Measurements from ENCODE around the gene CRYBB1.

CRYBB1 gene

DNA sequence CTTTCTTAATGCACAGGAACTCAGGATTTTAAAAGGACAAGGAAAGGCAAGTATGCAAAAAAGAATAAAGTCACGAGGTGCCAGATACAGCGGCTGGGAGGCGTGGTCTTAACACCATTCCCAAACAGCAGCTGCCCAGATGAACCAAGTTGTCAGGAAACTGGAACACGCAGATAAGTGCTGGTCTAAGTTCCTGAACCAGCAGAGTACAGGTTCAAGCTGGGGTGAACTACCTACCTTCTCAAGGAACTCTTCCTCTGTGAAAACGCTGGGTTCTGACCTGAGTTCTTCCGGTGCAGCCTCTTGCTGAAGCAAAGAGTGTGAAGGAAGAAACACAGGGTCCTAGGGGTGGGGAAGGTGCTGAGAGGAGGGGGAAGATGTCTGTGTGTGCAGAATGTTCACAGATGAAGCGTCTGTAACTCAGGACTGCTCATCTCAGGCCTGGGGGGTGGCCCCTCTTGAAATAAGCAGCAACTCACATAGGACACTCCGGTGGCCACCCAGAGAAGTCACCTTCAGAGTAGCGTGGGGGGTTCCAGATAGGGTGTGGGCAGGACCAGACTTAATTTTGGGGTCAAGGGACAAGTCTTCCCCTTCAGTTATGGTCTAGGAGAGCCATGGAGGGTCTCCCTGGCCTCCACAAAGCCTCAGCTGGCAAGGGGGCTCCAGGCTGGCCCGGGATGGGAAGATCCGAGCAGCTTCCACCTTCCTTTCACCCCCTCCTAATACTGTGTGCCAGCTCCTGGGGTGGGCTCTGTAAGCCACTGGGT, 31.1 kb downstream of the CRYBB1 start:
- Histone ChIP-seq H3K9me2 (replicated peaks; ENCODE audit: control insufficient read depth, low read length) (no peaks in the 10 kb centered on the region), H3K27me3 (ENCODE audit: control insufficient read depth, low read length) (no peaks in the 10 kb centered on the region), H3K27ac (ENCODE audit: low read depth, low read length) (peak overlapping the region; percentile 48), H3K4me1 (ENCODE audit: control insufficient read depth, low read length) (peaks cover 61% of the 10 kb centered on the region), H3K9me3 (ENCODE audit: control insufficient read depth, insufficient read depth, low read length) (no peaks in the 10 kb centered on the region), H3F3A (ENCODE audit: control insufficient read depth, insufficient read depth) (0 out of 2 replicates have a peak, but pooled peaks cover 10% of the 10 kb centered on the region), H4K20me1 (ENCODE audit: control insufficient read depth, insufficient read depth, low read depth, low read length) (peaks cover 7% of the 10 kb centered on the region; the same call in 1 of the 2 replicates), H3K36me3 (ENCODE audit: control insufficient read depth, low read length) (peaks cover 42% of the 10 kb centered on the region), H3K4me3 (ENCODE audit: low read length) (peak overlapping the region; percentile 50), H3K4me2 (ENCODE audit: low read length) (peak overlapping the region; percentile 57), H3K79me2 (ENCODE audit: control insufficient read depth, low read length) (peaks cover 80% of the 10 kb centered on the region)
- TF ChIP-seq, protein P1, sequence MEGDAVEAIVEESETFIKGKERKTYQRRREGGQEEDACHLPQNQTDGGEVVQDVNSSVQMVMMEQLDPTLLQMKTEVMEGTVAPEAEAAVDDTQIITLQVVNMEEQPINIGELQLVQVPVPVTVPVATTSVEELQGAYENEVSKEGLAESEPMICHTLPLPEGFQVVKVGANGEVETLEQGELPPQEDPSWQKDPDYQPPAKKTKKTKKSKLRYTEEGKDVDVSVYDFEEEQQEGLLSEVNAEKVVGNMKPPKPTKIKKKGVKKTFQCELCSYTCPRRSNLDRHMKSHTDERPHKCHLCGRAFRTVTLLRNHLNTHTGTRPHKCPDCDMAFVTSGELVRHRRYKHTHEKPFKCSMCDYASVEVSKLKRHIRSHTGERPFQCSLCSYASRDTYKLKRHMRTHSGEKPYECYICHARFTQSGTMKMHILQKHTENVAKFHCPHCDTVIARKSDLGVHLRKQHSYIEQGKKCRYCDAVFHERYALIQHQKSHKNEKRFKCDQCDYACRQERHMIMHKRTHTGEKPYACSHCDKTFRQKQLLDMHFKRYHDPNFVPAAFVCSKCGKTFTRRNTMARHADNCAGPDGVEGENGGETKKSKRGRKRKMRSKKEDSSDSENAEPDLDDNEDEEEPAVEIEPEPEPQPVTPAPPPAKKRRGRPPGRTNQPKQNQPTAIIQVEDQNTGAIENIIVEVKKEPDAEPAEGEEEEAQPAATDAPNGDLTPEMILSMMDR (IDR thresholded peaks at IDR 0.05; ENCODE audit: low read depth, low read length, poor library complexity, severe bottlenecking), result no peak
- TF ChIP-seq EZH2phosphoT487 (IDR thresholded peaks at IDR 0.05; ENCODE audit: borderline replicate concordance, low read length), result no peak

DNA sequence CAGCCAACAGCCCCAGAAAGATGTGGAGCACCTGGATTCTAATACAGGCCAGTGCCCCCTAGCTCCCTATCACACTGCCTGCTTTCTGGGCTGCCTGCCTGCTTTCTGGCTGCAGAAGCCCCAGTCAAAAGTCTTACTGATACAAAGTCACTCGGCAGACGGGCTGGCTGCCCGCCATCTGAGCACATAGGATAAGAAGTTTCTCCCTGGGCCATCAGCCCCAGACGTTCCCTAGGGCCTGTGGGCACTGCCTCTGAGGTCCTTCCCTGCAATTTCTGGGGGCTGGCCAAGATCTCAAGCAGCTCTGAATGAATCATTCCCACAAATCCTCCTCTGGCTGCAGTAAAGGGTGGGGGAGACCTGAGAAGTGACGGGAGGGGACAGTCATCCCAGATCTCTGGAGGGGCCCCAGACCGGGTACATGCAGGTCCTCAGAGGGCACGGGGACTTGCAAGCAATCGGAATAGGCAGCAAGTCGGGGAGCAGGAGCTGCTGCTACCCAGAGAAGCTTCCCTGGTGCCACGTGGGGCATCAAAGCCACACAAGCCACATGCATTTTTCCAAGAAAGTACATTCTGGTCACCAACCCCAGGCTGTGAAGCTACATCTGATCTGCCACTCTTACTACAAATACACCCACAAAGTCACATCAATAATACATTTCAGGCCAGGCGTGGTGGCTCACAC, 32.6 kb downstream of the CRYBB1 start:
- no peaks in the 10 kb centered on the region for H3K9me3 ChIP-seq (ENCODE audit: control insufficient read depth, insufficient read depth, low read length)
- peaks cover 11% of the 10 kb centered on the region; the same call in 1 of the 2 replicates for H3F3A ChIP-seq (ENCODE audit: control insufficient read depth, insufficient read depth)
- H3K4me3 ChIP-seq (ENCODE audit: low read length), result no peak overlapping the region
- TF ChIP-seq, protein P1 (IDR thresholded peaks at IDR 0.05; ENCODE audit: low read depth, low read length, poor library complexity, severe bottlenecking), result no peak
- TF ChIP-seq EZH2phosphoT487 (IDR thresholded peaks at IDR 0.05; ENCODE audit: borderline replicate concordance, low read length), result no peak
- H3K36me3 ChIP-seq (ENCODE audit: control insufficient read depth, low read length), result peaks cover 55% of the 10 kb centered on the region
- no peak overlapping the region for H3K27ac ChIP-seq (ENCODE audit: low read depth, low read length)
- peaks cover 66% of the 10 kb centered on the region for H3K4me1 ChIP-seq (ENCODE audit: control insufficient read depth, low read length)
- H3K27me3 ChIP-seq (ENCODE audit: control insufficient read depth, low read length), result no peaks in the 10 kb centered on the region
- H4K20me1 ChIP-seq (ENCODE audit: control insufficient read depth, insufficient read depth, low read depth, low read length), result peaks cover 7% of the 10 kb centered on the region; the same call in 1 of the 2 replicates
- no peak overlapping the region for H3K4me2 ChIP-seq (ENCODE audit: low read length)
- H3K9me2 ChIP-seq (replicated peaks; ENCODE audit: control insufficient read depth, low read length), result no peaks in the 10 kb centered on the region
- H3K79me2 ChIP-seq (ENCODE audit: control insufficient read depth, low read length), result peaks cover 92% of the 10 kb centered on the region

DNA sequence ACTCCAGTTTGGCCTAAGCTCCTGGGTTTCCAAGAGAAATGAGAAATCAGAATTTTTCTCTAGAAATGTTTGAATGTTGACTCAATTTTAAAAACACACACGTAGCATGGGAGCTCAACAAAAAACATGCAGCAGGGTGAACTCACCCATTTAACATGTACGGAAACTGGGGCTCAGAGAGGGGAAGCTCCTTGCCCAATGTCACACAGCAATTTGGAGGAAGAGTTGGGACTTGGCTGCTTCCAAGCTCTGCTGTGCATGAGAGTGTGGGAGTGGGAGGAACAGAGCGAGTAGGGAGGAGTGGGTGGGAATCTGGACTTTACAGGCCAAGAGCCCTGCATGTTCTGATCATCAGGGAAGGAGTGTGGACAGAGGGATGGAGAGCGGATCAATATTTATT, 33.8 kb downstream of the CRYBB1 start:
- H3K9me3 ChIP-seq (ENCODE audit: control insufficient read depth, insufficient read depth, low read length), result no peaks in the 10 kb centered on the region
- TF ChIP-seq, protein P1 (IDR thresholded peaks at IDR 0.05; ENCODE audit: low read depth, low read length, poor library complexity, severe bottlenecking), result no peak
- no peak for TF ChIP-seq EZH2phosphoT487 (IDR thresholded peaks at IDR 0.05; ENCODE audit: borderline replicate concordance, low read length)
- no peaks in the 10 kb centered on the region for H3K9me2 ChIP-seq (replicated peaks; ENCODE audit: control insufficient read depth, low read length)
- peaks cover 7% of the 10 kb centered on the region; the same call in 1 of the 2 replicates for H4K20me1 ChIP-seq (ENCODE audit: control insufficient read depth, insufficient read depth, low read depth, low read length)
- peaks cover 54% of the 10 kb centered on the region for H3K36me3 ChIP-seq (ENCODE audit: control insufficient read depth, low read length)
- peaks cover 95% of the 10 kb centered on the region for H3K79me2 ChIP-seq (ENCODE audit: control insufficient read depth, low read length)
- H3K4me3 ChIP-seq (ENCODE audit: low read length), result no peak overlapping the region
- H3K4me1 ChIP-seq (ENCODE audit: control insufficient read depth, low read length), result peaks cover 74% of the 10 kb centered on the region
- H3K4me2 ChIP-seq (ENCODE audit: low read length), result no peak overlapping the region
- peaks cover 14% of the 10 kb centered on the region; the same call in 1 of the 2 replicates for H3F3A ChIP-seq (ENCODE audit: control insufficient read depth, insufficient read depth)
- no peak overlapping the region for H3K27ac ChIP-seq (ENCODE audit: low read depth, low read length)
- no peaks in the 10 kb centered on the region for H3K27me3 ChIP-seq (ENCODE audit: control insufficient read depth, low read length)
